H1 (cell line): Measurements from ENCODE around the gene SEMA6A. TPM values are rescaled to one million over a fixed set of nuclear protein-coding genes. Genes with fewer than 3 reads are reported as not detected.

Experiments used
- CTCF ChIA-PET: fragments of 300-600 bp; sonication (Branson Sonifier 250); formaldehyde crosslinking; loops from one replicate; lab custom pipeline; 2021; ENCODE audit not compliant: partially characterized antibody; lab: Charles Lee
- POLR2A ChIA-PET: fragments of 300-600 bp; sonication (Branson Sonifier 250); formaldehyde crosslinking; loops from one replicate; lab custom pipeline; 2021; ENCODE audit warnings: inconsistent platforms; ENCODE audit not compliant: partially characterized antibody; lab: Charles Lee
- DNase-seq, 2 experiments: peaks; one replicate each; pipeline versions ENCODE4 v3.0.0 to v3.0.0-alpha.2; 2010 to 2022; ENCODE audit warnings: low spot score in 2 of 2, low read depth in 1 of 2, mixed read lengths in 1 of 2
- FAIRE-seq: peaks from 2 replicates; lab custom pipeline; 2011; peaks lifted over from hg19 to GRCh38; lab: Jason Lieb, UNC
- H2AFZ ChIP-seq: 2 replicates; pipeline ENCODE4 v1.8.1; 2012; ENCODE audit warnings: low read length, inconsistent platforms
- H2AK5ac ChIP-seq: 2 replicates; pipeline ENCODE4 v1.6.1; 2013; ENCODE audit warnings: low read depth, low read length
- H2BK120ac ChIP-seq: replicated peaks from 2 replicates; pipeline ENCODE3; 2013; ENCODE audit warnings: low read depth, low read length, inconsistent platforms
- H2BK12ac ChIP-seq: 2 replicates; pipeline ENCODE4 v1.6.1; 2013; ENCODE audit warnings: low read depth, low read length
- H2BK15ac ChIP-seq: 2 replicates; pipeline ENCODE4 v1.6.1; 2013; ENCODE audit warnings: low read length
- H2BK20ac ChIP-seq: 2 replicates; pipeline ENCODE4 v1.6.1; 2013; ENCODE audit warnings: low read length
- H2BK5ac ChIP-seq: 2 replicates; pipeline ENCODE4 v1.6.1; 2013; ENCODE audit warnings: low read depth, low read length
- H3K14ac ChIP-seq: 2 replicates; pipeline ENCODE4 v1.6.1; 2013; ENCODE audit warnings: inconsistent platforms; ENCODE audit not compliant: insufficient read length
- H3K18ac ChIP-seq: 2 replicates; pipeline ENCODE4 v1.6.1; 2013; ENCODE audit warnings: low read length; ENCODE audit errors: extremely low read depth
- H3K23ac ChIP-seq: 2 replicates; pipeline ENCODE4 v1.6.1; 2013; ENCODE audit warnings: inconsistent platforms; ENCODE audit not compliant: insufficient read length
- H3K23me2 ChIP-seq: 2 replicates; pipeline ENCODE4 v1.6.1; 2013; ENCODE audit warnings: low read depth, low read length
- H3K27ac ChIP-seq: 2 replicates; pipeline ENCODE4 v1.6.1; 2011; ENCODE audit warnings: low read depth, low read length, inconsistent platforms
- H3K27me3 ChIP-seq, 4 experiments: replicated peaks in 1 of 4; 1 replicate in 1 of 4; 2 replicates in 3 of 4; pipeline versions ENCODE4 v1.6.1 to v1.8.1; 2011 to 2013; ENCODE audit warnings: low read length in 3 of 4, mild to moderate bottlenecking in 3 of 4, inconsistent platforms in 2 of 4, mixed read lengths in 2 of 4, moderate library complexity in 1 of 4; ENCODE audit not compliant: control insufficient read depth in 3 of 4, insufficient read depth in 3 of 4; ENCODE audit errors: extremely low read depth in 1 of 4
- H3K36me3 ChIP-seq, 4 experiments: 2 replicates each; pipeline versions ENCODE4 v1.6.1 to v1.8.1; 2011 to 2013; ENCODE audit warnings: mild to moderate bottlenecking in 4 of 4, low read length in 3 of 4, moderate library complexity in 2 of 4, control low read depth in 1 of 4, inconsistent platforms in 1 of 4; ENCODE audit not compliant: insufficient read depth in 4 of 4, control insufficient read depth in 2 of 4
- H3K4ac ChIP-seq: replicated peaks from 2 replicates; pipeline ENCODE3; 2013; ENCODE audit warnings: low read length, low read depth, mixed read lengths, inconsistent platforms; ENCODE audit not compliant: insufficient read length
- H3K4me1 ChIP-seq, 4 experiments: replicated peaks in 1 of 4; 1 replicate in 1 of 4; 2 replicates in 3 of 4; pipeline versions ENCODE4 v1.6.1 to v1.8.1; 2011 to 2013; ENCODE audit warnings: low read length in 3 of 4, inconsistent platforms in 2 of 4, mixed read lengths in 1 of 4; ENCODE audit not compliant: insufficient read depth in 4 of 4, control insufficient read depth in 3 of 4
- H3K4me2 ChIP-seq, 2 experiments: 2 replicates each; pipeline versions ENCODE4 v1.6.1 to v1.8.1; 2011 to 2013; ENCODE audit warnings: low read depth in 2 of 2, low read length in 2 of 2, control low read depth in 1 of 2, inconsistent platforms in 1 of 2, mild to moderate bottlenecking in 1 of 2; ENCODE audit not compliant: insufficient read depth in 1 of 2
- H3K4me3 ChIP-seq, 4 experiments: fragments of 200-600, 300-600 bp in 1 of 4; sonication (generic), shearing (Covaris generic), sonication (Bioruptor Twin) in 1 of 4; 2 replicates each; pipeline versions ENCODE4 v1.5.1 to v1.8.1; 2011 to 2016; ENCODE audit warnings: low read length in 4 of 4, low read depth in 3 of 4, control low read depth in 2 of 4, inconsistent platforms in 2 of 4, mild to moderate bottlenecking in 2 of 4, mixed read lengths in 1 of 4, moderate library complexity in 1 of 4; ENCODE audit not compliant: insufficient read depth in 2 of 4; ENCODE audit errors: extremely low read depth in 1 of 4
- H3K56ac ChIP-seq: replicated peaks from 2 replicates; pipeline ENCODE3; 2013; ENCODE audit warnings: low read depth, mild to moderate bottlenecking, mixed read lengths, low read length, inconsistent platforms; ENCODE audit not compliant: insufficient read length
- H3K79me1 ChIP-seq: 2 replicates; pipeline ENCODE4 v1.6.1; 2013; ENCODE audit warnings: low read depth, low read length, control low read depth
- H3K79me2 ChIP-seq, 2 experiments: 2 replicates each; pipeline versions ENCODE4 v1.6.1 to v1.8.1; 2012 to 2013; ENCODE audit warnings: low read length in 2 of 2, mild to moderate bottlenecking in 2 of 2, inconsistent platforms in 1 of 2; ENCODE audit not compliant: insufficient read depth in 2 of 2, control insufficient read depth in 1 of 2
- H3K9ac ChIP-seq, 4 experiments: replicated peaks in 1 of 4; 1 replicate in 1 of 4; 2 replicates in 3 of 4; pipeline versions ENCODE4 v1.6.1 to v1.8.1; 2011 to 2013; ENCODE audit warnings: low read depth in 3 of 4, low read length in 3 of 4, control low read depth in 2 of 4, mild to moderate bottlenecking in 2 of 4, moderate library complexity in 2 of 4, inconsistent platforms in 1 of 4; ENCODE audit errors: extremely low read depth in 1 of 4
- H3K9me3 ChIP-seq, 2 experiments: 2 replicates each; pipeline versions ENCODE4 v1.6.1 to v1.8.1; 2012 to 2013; ENCODE audit warnings: mild to moderate bottlenecking in 2 of 2, moderate library complexity in 2 of 2, control low read depth in 1 of 2, inconsistent platforms in 1 of 2, low read depth in 1 of 2, low read length in 1 of 2, mixed read lengths in 1 of 2; ENCODE audit not compliant: insufficient read depth in 2 of 2
- H4K20me1 ChIP-seq, 2 experiments: replicated peaks in 1 of 2; 2 replicates each; pipeline versions ENCODE3 to v1.8.1; 2011 to 2013; ENCODE audit warnings: inconsistent platforms in 2 of 2, low read length in 2 of 2, mild to moderate bottlenecking in 1 of 2; ENCODE audit not compliant: insufficient read depth in 2 of 2, control insufficient read depth in 1 of 2
- H4K5ac ChIP-seq: 2 replicates; pipeline ENCODE4 v1.6.1; 2013; ENCODE audit warnings: low read length, low read depth, mixed read lengths, inconsistent platforms; ENCODE audit not compliant: insufficient read length
- H4K8ac ChIP-seq: 2 replicates; pipeline ENCODE4 v1.8.0; 2013; ENCODE audit warnings: mild to moderate bottlenecking, moderate library complexity, low read length, inconsistent platforms; ENCODE audit not compliant: insufficient read depth; ENCODE audit errors: extremely low read depth
- H4K91ac ChIP-seq: replicated peaks from 2 replicates; pipeline ENCODE3; 2013; ENCODE audit warnings: low read length, mixed read lengths, inconsistent platforms; ENCODE audit not compliant: insufficient read length
- ATF2 ChIP-seq: IDR thresholded peaks from 2 replicates; pipeline ENCODE4 v1.6.1; 2012; ENCODE audit warnings: low read length, inconsistent platforms
- CBX5 ChIP-seq: fragments of 300-800, 300-1000 bp; sonication (generic); IDR thresholded peaks from 2 replicates; pipeline ENCODE4 v1.7.1; 2016; ENCODE audit warnings: antibody characterized with exemption, low read length, low read depth
- CHD1 ChIP-seq: IDR thresholded peaks from 2 replicates; pipeline ENCODE4 v1.6.1; 2012; ENCODE audit warnings: low read depth, low read length, improper control_type of control experiment
- CHD2 ChIP-seq: IDR thresholded peaks from 2 replicates; pipeline ENCODE4 v1.6.1; 2012; ENCODE audit warnings: low read length, improper control_type of control experiment
- FOSL1 ChIP-seq: IDR thresholded peaks from 2 replicates; pipeline ENCODE4 v1.6.1; 2011; ENCODE audit warnings: mild to moderate bottlenecking, low read depth, low read length, moderate library complexity; ENCODE audit not compliant: insufficient read depth
- JUN ChIP-seq: IDR thresholded peaks from 2 replicates; pipeline ENCODE4 v1.6.1; 2011; ENCODE audit warnings: low read depth, mild to moderate bottlenecking, improper control_type of control experiment, low read length
- MAFK ChIP-seq: IDR thresholded peaks from 2 replicates; pipeline ENCODE4 v1.6.1; 2012; ENCODE audit warnings: low read depth, mild to moderate bottlenecking, improper control_type of control experiment, low read length
- POLR2A ChIP-seq, 2 experiments: IDR thresholded peaks; 1 replicate in 1 of 2; 2 replicates in 1 of 2; pipeline ENCODE4 v1.6.1; 2011; ENCODE audit warnings: low read depth in 2 of 2, low read length in 2 of 2, mild to moderate bottlenecking in 2 of 2; ENCODE audit errors: control extremely low read depth in 1 of 2
- SAP30 ChIP-seq: fragments of 300-600 bp; sonication (generic); IDR thresholded peaks from 2 replicates; pipeline ENCODE4 v1.7.1; 2012; ENCODE audit warnings: low read length, moderate library complexity, mild to moderate bottlenecking, inconsistent platforms; ENCODE audit not compliant: insufficient read depth, insufficient replicate concordance
- SP4 ChIP-seq: IDR thresholded peaks from 2 replicates; pipeline ENCODE4 v1.6.1; 2012; ENCODE audit warnings: low read length, inconsistent platforms
- SUZ12 ChIP-seq: fragments of 200-600 bp; sonication (generic); IDR thresholded peaks from 2 replicates; pipeline ENCODE4 v1.6.1; 2012; ENCODE audit warnings: mild to moderate bottlenecking, inconsistent platforms, low read length, moderate library complexity, mixed read lengths
- TEAD4 ChIP-seq: IDR thresholded peaks from 2 replicates; pipeline ENCODE4 v1.6.1; 2012; ENCODE audit warnings: low read depth, low read length, inconsistent platforms, mixed read lengths
- WGBS, 2 experiments: shearing (Covaris generic) in 1 of 2; methylation state at CpG; one replicate each; pipeline versions ENCODE4 v1.1.6 to v1.1.7; 2013 to 2015; ENCODE audit warnings: low lambda C conversion rate in 2 of 2, mixed read lengths in 2 of 2, inconsistent platforms in 1 of 2, low coverage in 1 of 2, missing lambda C conversion rate in 1 of 2; ENCODE audit not compliant: insufficient replicate concordance in 2 of 2, insufficient coverage in 1 of 2, insufficient read length in 1 of 2; ENCODE audit errors: extremely low coverage in 1 of 2, missing lambda C conversion rate in 1 of 2; 5-methylcytosine and 5-hydroxymethylcytosine counted together
- polyA plus RNA-seq, 7 experiments: library from polyadenylated mRNA; depleted of rRNA in 3 of 7; stranded (reverse) in 5 of 7; unstranded in 2 of 7; fragments of >200 nt in 5 of 7; fragments of 200-250 nt in 2 of 7; gene quantifications; 1 replicate in 5 of 7; 2 replicates in 1 of 7; 4 replicates in 1 of 7; pipeline versions ENCODE4 v1.2.1 to v1.2.3, GENCODE V29; 2011 to 2013; ENCODE audit warnings: missing spikeins in 2 of 7, mixed read lengths in 2 of 7
- total RNA-seq: library from RNA; stranded (reverse); fragmentation: NEBNext Ultra II Directional; extraction: Animal tissue kit (Norgen Biotek cat#: 25700); gene quantifications from 2 replicates; pipeline ENCODE4 v1.2.1, GENCODE V29; 2021
- TF ChIP-seq, protein P1 (sequence below): IDR thresholded peaks from 2 replicates; pipeline ENCODE4 v1.6.1; 2011; ENCODE audit warnings: low read depth, mild to moderate bottlenecking, low read length; ENCODE audit not compliant: insufficient read depth

The SEMA6A gene
- total and polyA plus RNA-seq, 2 of the 8 experiments (the other 6 are each of a cell fraction or from before 2014, with no cell fraction given), result 78.3 to 277 TPM

GRCh38 chr5:116418016-116418415, 156.6 kb downstream of the SEMA6A start:
- no peaks in the 10 kb centered on the region for H3K79me1 ChIP-seq
- no peaks in the 10 kb centered on the region for H3K79me2 ChIP-seq
- H2BK15ac ChIP-seq, result no peak overlapping the region
- no peak overlapping the region for H2AK5ac ChIP-seq
- no peak overlapping the region for H2BK120ac ChIP-seq
- FAIRE-seq (peak; percentile 7), DNase-seq (no peak)
- no peak overlapping the region for H3K23ac ChIP-seq
- H3K4me2 ChIP-seq, result no peak overlapping the region
- no peak overlapping the region for H3K14ac ChIP-seq
- no peaks in the 10 kb centered on the region for H4K20me1 ChIP-seq
- H2AFZ ChIP-seq, result no peak overlapping the region
- no peak overlapping the region for H3K56ac ChIP-seq
- H2BK12ac ChIP-seq, result no peak overlapping the region
- no peaks in the 10 kb centered on the region for H3K4me1 ChIP-seq
- no peak overlapping the region for H2BK20ac ChIP-seq
- H3K27ac ChIP-seq, result no peak overlapping the region
- no peak overlapping the region for H3K4ac ChIP-seq
- 97% methylated on average over 2 of the region's 2 CpGs; no CpG with 5 or more reads in 1 of the 2 experiments for WGBS, 2 experiments
- no peak overlapping the region for H3K9ac ChIP-seq
- ChIA-PET CTCF (interaction anchor here (0.5 kb wide), 1 partner anchor 44 kb away, joined by 3 read pairs; no protein-coding TSS in a partner anchor), POLR2A (no interaction called here)
- no peak overlapping the region for H3K4me3 ChIP-seq
- H3K27me3 ChIP-seq, result no peaks in the 10 kb centered on the region
- no peaks in the 10 kb centered on the region for H3K23me2 ChIP-seq
- no peak overlapping the region for H3K18ac ChIP-seq
- H4K8ac ChIP-seq, result no peak overlapping the region
- no peak overlapping the region for H4K5ac ChIP-seq
- H4K91ac ChIP-seq, result no peak overlapping the region
- H3K36me3 ChIP-seq, result no peaks in the 10 kb centered on the region
- H2BK5ac ChIP-seq, result no peak overlapping the region
- H3K9me3 ChIP-seq, result no peaks in the 10 kb centered on the region
- no peak for TF ChIP-seq CBX5
- TF ChIP-seq SP4, result no peak
- TF ChIP-seq CHD2, result no peak
- TF ChIP-seq JUN, result no peak
- no peak for TF ChIP-seq SAP30
- no peak for TF ChIP-seq SUZ12
- no peak for TF ChIP-seq CHD1
- TF ChIP-seq TEAD4, result no peak
- TF ChIP-seq POLR2A (IDR thresholded peaks at IDR 0.05; ENCODE audit: control extremely low read depth in 1 of 2, low read depth in 2 of 2, low read length in 2 of 2), result no peak
- no peak for TF ChIP-seq FOSL1
- TF ChIP-seq, protein P1, sequence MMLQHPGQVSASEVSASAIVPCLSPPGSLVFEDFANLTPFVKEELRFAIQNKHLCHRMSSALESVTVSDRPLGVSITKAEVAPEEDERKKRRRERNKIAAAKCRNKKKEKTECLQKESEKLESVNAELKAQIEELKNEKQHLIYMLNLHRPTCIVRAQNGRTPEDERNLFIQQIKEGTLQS, result no peak
- no peak for TF ChIP-seq ATF2
- no peak for TF ChIP-seq MAFK
